C4-2B (cell line): ENCODE data around the gene PLEKHS1.

Experiments
- H3K27ac ChIP-seq: fragments of 450-650 bp; 2 replicates; pipeline ENCODE4 v1.5.1; 2017
- CTCF ChIP-seq: fragments of 450-650 bp; conservative IDR thresholded peaks from 2 replicates; pipeline ENCODE4 v1.5.1; 2017; ENCODE audit warnings: mild to moderate bottlenecking
- ZFX ChIP-seq: fragments of 450-650 bp; IDR thresholded peaks from 2 replicates; pipeline ENCODE4 v1.6.1; 2017

PLEKHS1 gene

GRCh38 chr10:113751181-113751732 is at the start of gene PLEKHS1:
Gene PLEKHS1, plus strand, starts transcription at chr10:113751682. Its CDS starts 3,596 bp downstream, at chr10:113755278.
- TF ChIP-seq ZFX (no peak), CTCF (no peak)
- H3K27ac ChIP-seq = peak within 1 kb of the TSS; percentile 79

GRCh38 chr10:113704637-113705343 is 46.7 kb upstream of the PLEKHS1 start:
- TF ChIP-seq ZFX (no peak), CTCF (peak; percentile 82)
- no peak overlapping the region for H3K27ac ChIP-seq

GRCh38 chr10:113705344-113705652 is 46.2 kb upstream of the PLEKHS1 start:
- H3K27ac ChIP-seq = peak overlapping the region; percentile 18; the same call in 1 of the 2 replicates

GRCh38 chr10:113706623-113707022 is 44.9 kb upstream of the PLEKHS1 start:
- H3K27ac ChIP-seq = no peak overlapping the region
- TF ChIP-seq CTCF = no peak
- no peak for TF ChIP-seq ZFX

More at GRCh38 chr10:113705344-113705652, 46.2 kb upstream of the PLEKHS1 start:
- TF ChIP-seq ZFX (no peak), CTCF (peak; percentile 50)

GRCh38 chr10:113708640-113709039 is 42.8 kb upstream of the PLEKHS1 start:
- TF ChIP-seq ZFX (no peak), CTCF (no peak)
- H3K27ac ChIP-seq = no peak overlapping the region

GRCh38 chr10:113709221-113709838 is 42.2 kb upstream of the PLEKHS1 start:
- H3K27ac ChIP-seq = no peak overlapping the region
- TF ChIP-seq ZFX (no peak), CTCF (no peak)

GRCh38 chr10:113711142-113711541 is 40.3 kb upstream of the PLEKHS1 start:
- TF ChIP-seq CTCF (no peak), ZFX (no peak)
- H3K27ac ChIP-seq = no peak overlapping the region
